ENCODE data around the gene C11orf97. TPM values are rescaled to one million over a fixed set of nuclear protein-coding genes. Genes with fewer than 3 reads are reported as not detected.
"Not testable (repeated sequence)": the region's sequence is repeated elsewhere in the genome, so short reads cannot be mapped to it uniquely, and the experiment has no call there.

C11orf97 gene
- polyA plus RNA-seq, 2 donors = not detected

DNA sequence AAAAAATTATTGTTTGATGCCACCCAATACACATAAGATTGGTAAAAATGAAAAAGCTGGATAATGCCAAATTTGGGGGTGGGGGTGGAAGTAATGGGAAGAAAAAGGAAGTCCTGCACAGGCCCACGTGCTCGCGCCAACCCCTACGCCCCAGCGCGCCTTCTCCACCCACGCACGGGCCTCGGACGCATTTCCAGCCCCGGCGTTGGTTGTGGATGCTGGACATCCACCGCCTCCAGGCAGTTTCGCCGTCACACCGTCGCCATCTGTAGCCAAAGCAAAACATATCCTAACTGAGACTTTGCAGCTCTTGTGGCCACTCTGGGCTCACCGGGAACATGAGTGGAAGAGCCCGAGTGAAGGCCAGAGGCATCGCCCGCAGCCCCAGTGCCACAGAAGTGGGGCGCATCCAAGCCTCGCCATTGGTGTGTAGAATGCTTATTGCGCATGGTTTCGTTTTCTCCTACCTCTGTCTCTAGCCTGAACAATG, 55.0 kb downstream of the C11orf97 start, which contains the start of gene PIWIL4:
Gene PIWIL4, plus strand, starts transcription at position 188 of the 490 bp plus-strand sequence. Its CDS starts 151 bp downstream, at position 339.
- H3K27me3 ChIP-seq (ENCODE audit: control insufficient read depth in 1 of 2, insufficient read depth in 2 of 2, low read length in 2 of 2) = no peaks in the 10 kb centered on the region
- H3K36me3 ChIP-seq (ENCODE audit: control insufficient read depth in 2 of 2, insufficient read depth in 2 of 2, low read length in 1 of 2) = no peaks in the 10 kb centered on the region
- no peak within 1 kb of the TSS for H3K4me3 ChIP-seq (ENCODE audit: low read depth in 1 of 2, low read length in 2 of 2)
- H3K27ac ChIP-seq (ENCODE audit: low read depth in 2 of 2, low read length in 1 of 2) = no peak within 1 kb of the TSS
- WGBS, 2 donors = 94 to 95% methylated on average over 25 of the region's 25 CpGs
- no peaks in the 10 kb centered on the region for H3K4me1 ChIP-seq (ENCODE audit: control insufficient read depth in 2 of 2, insufficient read depth in 2 of 2, low read length in 1 of 2)
- H3K9me3 ChIP-seq (ENCODE audit: control insufficient read depth in 2 of 2, insufficient read depth in 1 of 2, low read depth in 1 of 2, low read length in 1 of 2) = no peaks in the 10 kb centered on the region

DNA sequence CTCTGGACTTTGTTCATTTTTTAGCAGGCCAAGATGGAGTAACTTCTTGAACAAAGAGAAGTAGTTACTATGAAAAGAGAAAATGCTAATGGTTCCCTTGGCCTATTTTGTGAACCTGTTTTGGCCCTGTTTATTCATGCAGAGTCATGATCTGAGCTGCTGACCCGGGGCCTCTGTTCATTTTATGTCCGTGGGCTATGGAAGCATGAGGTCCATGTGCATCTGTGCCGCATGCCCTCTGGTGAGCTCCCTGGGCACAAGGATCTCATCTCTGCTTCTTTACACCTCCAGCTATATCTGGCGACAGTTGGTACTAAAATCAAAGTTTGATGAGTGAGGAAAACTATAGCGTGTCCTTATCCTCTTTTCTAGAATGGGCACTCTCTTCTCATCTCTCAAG, 55.9 kb downstream of the C11orf97 start:
- no peak overlapping the region for H3K27ac ChIP-seq (ENCODE audit: low read depth in 2 of 2, low read length in 1 of 2)
- no peaks in the 10 kb centered on the region for H3K27me3 ChIP-seq (ENCODE audit: control insufficient read depth in 1 of 2, insufficient read depth in 2 of 2, low read length in 2 of 2)
- no peaks in the 10 kb centered on the region for H3K4me1 ChIP-seq (ENCODE audit: control insufficient read depth in 2 of 2, insufficient read depth in 2 of 2, low read length in 1 of 2)
- no peaks in the 10 kb centered on the region for H3K9me3 ChIP-seq (ENCODE audit: control insufficient read depth in 2 of 2, insufficient read depth in 1 of 2, low read depth in 1 of 2, low read length in 1 of 2)
- H3K4me3 ChIP-seq (ENCODE audit: low read depth in 1 of 2, low read length in 2 of 2) = no peak overlapping the region
- WGBS, 2 donors = 93 to 97% methylated on average over 5 of the region's 5 CpGs
- no peaks in the 10 kb centered on the region for H3K36me3 ChIP-seq (ENCODE audit: control insufficient read depth in 2 of 2, insufficient read depth in 2 of 2, low read length in 1 of 2)

DNA sequence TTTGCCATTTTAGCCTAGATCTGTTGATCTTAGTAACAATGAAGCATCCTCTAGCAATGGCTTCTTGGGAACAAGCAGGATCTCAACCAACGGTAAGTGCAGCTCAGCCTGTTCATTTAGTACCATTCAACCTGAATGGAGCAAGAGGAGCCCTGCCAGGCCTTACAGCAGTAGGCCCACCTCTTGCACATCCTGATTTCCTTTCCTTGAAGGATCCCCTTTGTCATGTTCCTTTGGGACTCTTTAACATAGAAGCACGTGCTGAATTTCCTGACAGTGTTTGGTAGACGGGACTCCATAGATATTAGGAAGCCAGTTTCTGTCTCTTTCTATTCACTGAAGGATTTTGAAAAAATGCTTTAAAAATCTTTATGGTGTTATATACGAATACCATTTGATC, 56.5 kb downstream of the C11orf97 start:
- no peaks in the 10 kb centered on the region for H3K27me3 ChIP-seq (ENCODE audit: control insufficient read depth in 1 of 2, insufficient read depth in 2 of 2, low read length in 2 of 2)
- WGBS, 2 donors = 88 to 91% methylated on average over 4 of the region's 4 CpGs
- no peak overlapping the region for H3K4me3 ChIP-seq (ENCODE audit: low read depth in 1 of 2, low read length in 2 of 2)
- H3K36me3 ChIP-seq (ENCODE audit: control insufficient read depth in 2 of 2, insufficient read depth in 2 of 2, low read length in 1 of 2) = no peaks in the 10 kb centered on the region
- H3K4me1 ChIP-seq (ENCODE audit: control insufficient read depth in 2 of 2, insufficient read depth in 2 of 2, low read length in 1 of 2) = no peaks in the 10 kb centered on the region
- no peaks in the 10 kb centered on the region for H3K9me3 ChIP-seq (ENCODE audit: control insufficient read depth in 2 of 2, insufficient read depth in 1 of 2, low read depth in 1 of 2, low read length in 1 of 2)
- H3K27ac ChIP-seq (ENCODE audit: low read depth in 2 of 2, low read length in 1 of 2) = no peak overlapping the region

DNA sequence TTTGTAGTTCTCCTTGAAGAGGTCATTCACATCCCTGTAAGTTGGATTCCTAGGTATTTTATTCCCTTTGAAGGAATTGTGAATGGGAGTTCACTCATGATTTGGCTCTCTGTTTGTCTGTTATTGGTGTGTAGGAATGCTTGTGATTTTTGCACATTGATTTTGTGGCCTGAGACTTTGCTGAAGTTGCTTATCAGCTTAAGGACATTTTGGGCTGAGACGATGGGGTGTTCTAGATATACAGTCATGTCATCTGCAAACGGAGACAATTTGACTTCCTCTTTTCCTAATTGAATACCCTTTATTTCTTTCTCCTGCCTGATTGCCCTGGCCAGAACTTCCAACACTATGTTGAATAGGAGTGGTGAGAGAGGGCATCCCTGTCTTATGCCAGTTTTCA, 60.7 kb downstream of the C11orf97 start:
- 73 to 87% methylated on average over 2 of the region's 2 CpGs for WGBS, 2 donors
- not testable (repeated sequence) for H3K27me3 ChIP-seq (ENCODE audit: control insufficient read depth in 1 of 2, insufficient read depth in 2 of 2, low read length in 2 of 2); H3K9me3 ChIP-seq (ENCODE audit: control insufficient read depth in 2 of 2, insufficient read depth in 1 of 2, low read depth in 1 of 2, low read length in 1 of 2); H3K4me3 ChIP-seq (ENCODE audit: low read depth in 1 of 2, low read length in 2 of 2); H3K4me1 ChIP-seq (ENCODE audit: control insufficient read depth in 2 of 2, insufficient read depth in 2 of 2, low read length in 1 of 2); H3K27ac ChIP-seq (ENCODE audit: low read depth in 2 of 2, low read length in 1 of 2); H3K36me3 ChIP-seq (ENCODE audit: control insufficient read depth in 2 of 2, insufficient read depth in 2 of 2, low read length in 1 of 2)

DNA sequence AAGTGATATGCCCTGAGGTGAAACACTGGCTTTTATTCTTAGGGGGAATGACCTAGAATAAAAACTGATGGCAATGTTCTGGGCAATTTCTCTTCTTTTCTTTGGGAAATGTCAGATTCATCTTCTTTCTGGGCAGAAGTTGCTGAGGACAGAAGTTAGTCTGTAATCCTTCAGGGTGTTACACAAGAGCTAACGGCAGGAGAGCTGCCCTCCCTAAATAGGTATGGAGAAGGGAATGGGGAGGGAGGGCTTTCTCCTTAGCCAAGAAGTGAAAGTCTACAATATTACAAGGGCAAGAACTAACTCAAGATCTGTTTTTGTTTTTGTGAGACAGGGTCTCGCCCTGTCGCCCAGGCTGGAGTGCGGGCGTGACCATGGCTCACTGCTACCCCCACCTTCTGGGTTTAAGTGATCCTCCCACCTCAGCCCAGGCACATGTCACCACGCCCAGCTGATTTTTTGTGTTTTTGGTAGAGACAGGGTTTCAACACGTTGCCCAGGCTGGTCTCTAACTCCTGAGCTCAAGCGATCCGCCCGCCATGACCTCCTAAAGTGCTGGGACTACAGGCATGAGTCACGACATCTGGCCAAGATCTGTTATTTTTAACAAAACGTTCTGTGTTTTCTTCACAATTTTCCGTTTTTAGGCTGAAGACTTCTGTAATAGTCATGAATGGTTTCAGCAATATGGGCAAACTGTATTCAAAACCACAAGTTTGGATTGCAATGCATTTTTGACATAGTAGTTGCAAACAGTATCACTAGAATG, 62.1 kb downstream of the C11orf97 start:
- no peaks in the 10 kb centered on the region for H3K27me3 ChIP-seq (ENCODE audit: control insufficient read depth in 1 of 2, insufficient read depth in 2 of 2, low read length in 2 of 2)
- H3K9me3 ChIP-seq (ENCODE audit: control insufficient read depth in 2 of 2, insufficient read depth in 1 of 2, low read depth in 1 of 2, low read length in 1 of 2) = no peaks in the 10 kb centered on the region
- 65 to 74% methylated on average over 13 of the region's 13 CpGs for WGBS, 2 donors
- no peaks in the 10 kb centered on the region for H3K36me3 ChIP-seq (ENCODE audit: control insufficient read depth in 2 of 2, insufficient read depth in 2 of 2, low read length in 1 of 2)
- H3K4me3 ChIP-seq (ENCODE audit: low read depth in 1 of 2, low read length in 2 of 2) = no peak overlapping the region
- no peaks in the 10 kb centered on the region for H3K4me1 ChIP-seq (ENCODE audit: control insufficient read depth in 2 of 2, insufficient read depth in 2 of 2, low read length in 1 of 2)
- no peak overlapping the region for H3K27ac ChIP-seq (ENCODE audit: low read depth in 2 of 2, low read length in 1 of 2)

DNA sequence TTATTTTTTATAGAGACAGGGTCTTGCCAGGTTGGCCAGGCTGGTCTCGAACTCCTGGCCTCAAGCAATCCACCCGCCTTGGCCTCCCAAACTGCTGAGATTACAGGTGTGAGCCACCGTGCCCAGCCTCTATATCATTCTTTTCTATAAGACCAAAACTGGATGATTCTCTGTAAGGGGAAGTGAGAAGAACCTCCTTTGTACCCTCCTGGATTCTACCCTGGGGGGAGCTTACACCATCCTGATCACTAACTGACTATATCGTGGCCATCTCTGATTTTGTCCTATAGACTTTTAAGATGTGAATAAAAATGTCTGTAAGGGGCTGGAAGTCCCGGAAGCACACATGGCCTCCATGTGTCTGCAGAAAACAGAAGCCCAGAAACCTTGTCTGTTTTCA, 64.0 kb downstream of the C11orf97 start:
- no peak overlapping the region for H3K4me3 ChIP-seq (ENCODE audit: low read depth in 1 of 2, low read length in 2 of 2)
- 84 to 85% methylated on average over 5 of the region's 5 CpGs for WGBS, 2 donors

DNA sequence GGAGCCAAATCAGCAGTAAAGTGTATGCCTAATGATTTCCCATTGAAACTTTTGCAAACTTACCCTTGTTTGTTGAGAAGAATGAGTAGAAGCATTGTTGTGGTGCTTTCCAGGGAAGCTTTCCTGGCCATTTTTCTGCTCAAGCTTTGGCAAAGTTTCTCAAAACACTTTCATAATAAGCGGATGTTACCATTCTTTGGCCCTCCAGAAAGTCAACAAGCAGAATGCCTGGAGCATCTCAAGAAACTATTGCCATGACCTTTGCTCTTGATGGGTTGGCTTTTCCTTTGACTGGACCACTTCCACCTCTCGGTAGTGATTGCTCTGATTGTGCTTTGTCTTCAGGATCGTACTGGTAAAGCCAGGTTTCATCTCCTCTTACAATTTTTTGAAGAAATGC, 65.6 kb downstream of the C11orf97 start:
- H3K4me3 ChIP-seq (ENCODE audit: low read depth in 1 of 2, low read length in 2 of 2) = no peak overlapping the region
- no peaks in the 10 kb centered on the region for H3K27me3 ChIP-seq (ENCODE audit: control insufficient read depth in 1 of 2, insufficient read depth in 2 of 2, low read length in 2 of 2)
- H3K27ac ChIP-seq (ENCODE audit: low read depth in 2 of 2, low read length in 1 of 2) = no peak overlapping the region
- no peaks in the 10 kb centered on the region for H3K4me1 ChIP-seq (ENCODE audit: control insufficient read depth in 2 of 2, insufficient read depth in 2 of 2, low read length in 1 of 2)
- no peaks in the 10 kb centered on the region for H3K9me3 ChIP-seq (ENCODE audit: control insufficient read depth in 2 of 2, insufficient read depth in 1 of 2, low read depth in 1 of 2, low read length in 1 of 2)
- WGBS, 2 donors = 57 to 69% methylated on average over 3 of the region's 3 CpGs
- H3K36me3 ChIP-seq (ENCODE audit: control insufficient read depth in 2 of 2, insufficient read depth in 2 of 2, low read length in 1 of 2) = no peaks in the 10 kb centered on the region

More for the DNA sequence above, 64.0 kb downstream of the C11orf97 start:
- Histone ChIP-seq H3K27me3 (ENCODE audit: control insufficient read depth in 1 of 2, insufficient read depth in 2 of 2, low read length in 2 of 2) (no peaks in the 10 kb centered on the region), H3K36me3 (ENCODE audit: control insufficient read depth in 2 of 2, insufficient read depth in 2 of 2, low read length in 1 of 2) (no peaks in the 10 kb centered on the region), H3K27ac (ENCODE audit: low read depth in 2 of 2, low read length in 1 of 2) (no peak overlapping the region), H3K9me3 (ENCODE audit: control insufficient read depth in 2 of 2, insufficient read depth in 1 of 2, low read depth in 1 of 2, low read length in 1 of 2) (no peaks in the 10 kb centered on the region), H3K4me1 (ENCODE audit: control insufficient read depth in 2 of 2, insufficient read depth in 2 of 2, low read length in 1 of 2) (no peaks in the 10 kb centered on the region)

Other genes with a start within 250 kb of the C11orf97 start
- not detected for gene IZUMO1R, start 207.9 kb upstream of the C11orf97 start, polyA plus RNA-seq
- gene GPR83, start 111.0 kb upstream of the C11orf97 start, polyA plus RNA-seq = under 1 TPM; 0.01 to 0.06 TPM
- gene MRE11, start 18.6 kb upstream of the C11orf97 start, polyA plus RNA-seq = 1 to 10 TPM; 4.4 to 5.2 TPM
- gene ANKRD49, start 18.5 kb upstream of the C11orf97 start, polyA plus RNA-seq = 10 to 100 TPM; 11.5 to 14.6 TPM
- under 1 TPM; 0.61 to 0.75 TPM for gene FUT4, start 31.5 kb downstream of the C11orf97 start, polyA plus RNA-seq
- 1 to 10 TPM in 1 of 2 donors, under 1 TPM in 1; 0.88 to 1.8 TPM for gene PIWIL4, start 54.9 kb downstream of the C11orf97 start, polyA plus RNA-seq

All from esophagus (tissue), 2 donors.